Stimulated activated CD4-positive, alpha-beta T cell treated with anti-CD3 and anti-CD28 coated beads, Interleukin-2, amount 100 ng/mL, for 48 hours (primary cell): ENCODE results near the gene CFAP77.

Experiments used
- DNase-seq, 2 donors: peaks; one replicate each; pipeline ENCODE4 v3.0.0-alpha.2; 2020

Gene CFAP77

DNA sequence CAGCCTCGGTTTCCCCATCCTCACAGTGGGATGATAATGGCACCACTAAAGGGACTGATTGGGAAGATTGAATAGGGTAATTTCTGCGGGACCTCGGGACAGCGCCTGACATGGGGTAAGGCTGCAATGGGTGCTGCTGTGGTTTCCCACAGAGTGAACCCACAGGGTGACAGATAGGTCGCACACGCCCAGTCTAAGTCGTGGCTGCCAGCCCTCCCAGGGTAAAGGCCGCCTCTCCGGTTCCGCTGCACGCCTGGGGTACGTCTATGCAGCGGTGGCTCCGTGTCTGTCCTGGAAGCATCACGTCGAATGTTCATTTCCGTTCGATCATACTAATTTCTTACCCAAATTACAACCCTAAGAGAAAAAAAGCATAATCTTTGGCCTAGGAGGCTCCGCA, 631 bp downstream of the CFAP77 start:
- no peak for DNase-seq

DNA sequence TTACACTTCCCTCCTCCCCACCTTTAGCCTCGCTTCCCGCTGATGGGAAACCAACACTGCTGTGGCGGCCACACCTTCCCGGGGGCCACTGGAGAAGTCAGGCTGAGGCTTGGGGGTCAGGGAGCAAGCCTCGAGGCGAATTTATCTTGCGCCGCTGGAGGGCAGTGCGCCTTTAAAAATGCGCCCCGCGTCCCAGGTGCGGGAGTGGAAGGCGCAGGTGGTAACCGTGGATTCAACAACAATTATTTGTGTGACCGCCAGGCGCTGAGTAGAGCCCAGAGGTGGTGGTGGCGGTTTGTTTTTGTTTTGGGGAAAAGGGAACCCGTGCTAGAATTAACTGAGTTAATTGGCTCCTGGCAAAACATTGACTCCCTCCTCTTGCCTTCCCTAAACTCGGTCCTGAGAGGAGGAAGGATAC, 1.1 kb downstream of the CFAP77 start:
- DNase-seq = peak; percentile 54 to 63

DNA sequence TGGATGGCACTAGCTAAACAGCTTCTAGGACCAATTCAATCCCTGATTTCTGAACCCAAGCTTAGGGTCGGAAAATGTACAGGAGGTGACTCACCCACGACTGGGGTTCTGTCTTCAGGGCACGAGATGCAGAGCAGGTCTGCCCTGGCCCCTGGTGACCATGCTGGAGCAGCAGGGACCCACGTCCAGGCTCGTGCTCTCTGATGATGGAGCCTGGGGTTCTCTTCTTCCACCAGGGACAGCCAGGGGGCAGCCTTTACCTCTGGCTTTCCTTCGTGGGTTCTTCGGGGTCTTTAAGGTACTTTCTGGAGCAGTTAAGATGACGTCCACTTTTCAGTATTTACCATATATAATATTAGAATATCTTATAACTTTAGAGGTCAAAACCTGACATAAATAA, 2.1 kb downstream of the CFAP77 start:
- peak in 1 of 2 donors; percentile 10 for DNase-seq

DNA sequence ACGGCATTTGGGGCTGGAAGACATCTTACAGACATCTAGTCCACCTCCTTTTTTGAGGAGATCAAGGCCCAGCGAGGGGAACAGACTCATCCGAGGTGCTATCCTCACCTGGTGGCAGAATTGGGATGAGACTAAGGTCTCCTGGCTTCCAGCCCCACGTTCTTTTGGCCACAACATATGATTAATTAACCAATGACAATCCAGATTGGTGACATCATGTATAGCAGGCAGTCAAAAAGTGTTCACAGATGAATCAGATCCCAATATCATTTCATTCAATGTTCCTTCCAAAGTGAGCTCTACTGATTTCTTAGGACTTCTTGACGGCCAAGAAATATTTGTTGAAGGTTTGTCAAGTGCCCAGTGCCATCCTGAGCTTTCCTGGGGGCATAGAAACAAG, 3.9 kb downstream of the CFAP77 start:
- DNase-seq = no peak

DNA sequence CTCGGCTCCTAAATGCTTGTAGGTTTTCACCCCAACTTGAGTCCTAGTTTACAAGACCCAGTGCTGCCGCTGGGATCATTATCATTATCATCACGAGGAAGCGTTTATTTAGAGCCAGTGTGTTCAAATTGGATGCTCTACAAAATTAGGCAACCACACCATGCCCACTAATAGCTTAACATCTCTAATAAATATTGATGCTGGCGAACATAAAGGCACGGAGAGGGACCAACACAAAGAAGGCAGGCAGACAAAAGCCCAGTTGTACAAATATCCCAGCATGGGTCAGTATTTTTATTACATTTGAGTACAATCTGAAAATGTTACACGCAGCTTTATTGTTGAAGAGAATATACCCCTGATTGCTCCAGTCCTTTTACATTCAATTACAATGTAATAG, 4.7 kb downstream of the CFAP77 start:
- no peak for DNase-seq

DNA sequence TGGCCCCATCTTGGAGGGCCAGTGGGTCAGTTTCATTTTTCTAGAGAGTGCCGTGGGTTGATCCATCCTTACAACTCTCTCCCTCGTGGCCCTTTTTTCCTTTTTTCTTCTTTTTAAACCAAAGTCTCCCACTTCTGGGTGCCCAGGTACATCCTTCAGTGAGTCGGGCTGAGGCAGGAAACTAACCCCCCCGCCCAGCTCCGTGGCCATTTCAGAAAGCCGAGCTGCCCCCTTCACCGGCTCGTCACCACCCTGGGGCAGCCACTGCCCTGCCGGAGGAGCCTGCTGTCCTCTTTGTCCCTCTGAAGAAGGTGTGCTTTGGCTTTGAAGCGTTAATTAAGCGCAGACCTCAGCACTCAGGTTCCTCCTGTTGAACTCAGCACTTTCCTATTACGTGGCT, 5.2 kb downstream of the CFAP77 start:
- DNase-seq = no peak

DNA sequence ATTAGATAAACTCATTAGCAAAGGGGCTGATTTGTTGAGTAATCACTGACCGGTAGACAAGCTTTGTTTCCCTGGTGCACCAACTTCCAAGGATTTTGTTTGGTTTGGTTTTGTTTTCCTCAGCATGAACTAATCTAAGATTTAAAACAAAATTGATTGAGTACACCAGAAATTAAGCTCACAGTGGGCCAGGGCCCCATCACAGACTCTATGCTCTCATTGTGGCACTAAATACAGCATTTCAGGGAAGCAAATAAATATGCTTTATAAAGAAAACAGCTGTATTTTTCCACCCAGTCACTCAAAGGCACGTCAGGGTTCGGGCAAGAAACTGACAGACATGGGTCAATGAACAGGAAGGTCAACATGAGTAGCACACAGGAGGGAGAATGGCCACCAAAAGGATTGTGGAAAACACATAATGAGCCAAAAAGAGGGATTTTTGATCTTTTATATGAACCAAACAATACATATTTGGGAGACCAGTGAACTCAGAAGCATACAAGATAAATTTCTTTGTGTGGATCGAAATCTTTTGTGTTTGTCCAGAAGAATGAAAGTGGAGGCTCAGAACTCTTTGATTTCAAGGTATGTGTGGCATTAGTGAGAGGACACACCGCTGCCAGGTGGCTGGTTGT, 8.8 kb downstream of the CFAP77 start:
- no peak for DNase-seq

DNA sequence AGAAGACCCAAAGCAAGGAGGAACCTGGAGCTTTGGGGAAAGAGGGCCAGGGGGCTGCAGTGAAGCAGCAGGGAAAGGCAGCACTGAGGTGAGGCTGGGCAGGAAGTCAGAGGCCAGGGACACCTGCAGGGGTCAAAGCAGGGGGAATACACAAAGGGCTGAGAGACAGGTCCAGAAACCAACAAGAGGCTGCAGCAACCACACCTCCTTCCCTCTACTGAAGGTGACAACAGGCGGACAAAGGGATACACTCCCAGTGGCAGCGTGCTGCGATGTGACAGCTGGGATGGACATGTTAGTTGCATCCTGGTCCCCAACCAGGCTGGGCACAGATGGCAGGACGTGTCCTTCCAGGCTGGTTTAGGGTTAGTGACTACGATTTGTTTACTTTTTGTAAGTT, 12.6 kb downstream of the CFAP77 start:
- DNase-seq = no peak

DNA sequence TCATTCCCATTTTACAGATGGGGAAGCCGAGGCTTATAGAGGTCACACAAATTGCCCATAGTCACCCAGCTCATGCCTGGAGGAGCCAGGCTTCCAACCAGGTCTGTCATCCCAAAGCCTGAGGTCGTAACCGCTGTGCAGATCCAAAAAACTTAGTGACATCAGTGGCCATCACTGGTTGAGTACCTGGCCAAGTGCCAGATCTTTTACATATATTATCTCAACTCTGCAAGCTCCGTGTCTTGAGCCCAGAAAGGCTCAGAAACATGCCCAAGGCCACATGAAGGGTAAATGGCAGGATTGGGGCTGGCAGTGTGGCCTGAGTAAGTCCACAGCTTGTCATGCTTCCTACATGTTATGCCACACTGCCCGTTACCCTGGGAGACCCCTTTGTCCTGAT, 13.5 kb downstream of the CFAP77 start:
- no peak for DNase-seq

DNA sequence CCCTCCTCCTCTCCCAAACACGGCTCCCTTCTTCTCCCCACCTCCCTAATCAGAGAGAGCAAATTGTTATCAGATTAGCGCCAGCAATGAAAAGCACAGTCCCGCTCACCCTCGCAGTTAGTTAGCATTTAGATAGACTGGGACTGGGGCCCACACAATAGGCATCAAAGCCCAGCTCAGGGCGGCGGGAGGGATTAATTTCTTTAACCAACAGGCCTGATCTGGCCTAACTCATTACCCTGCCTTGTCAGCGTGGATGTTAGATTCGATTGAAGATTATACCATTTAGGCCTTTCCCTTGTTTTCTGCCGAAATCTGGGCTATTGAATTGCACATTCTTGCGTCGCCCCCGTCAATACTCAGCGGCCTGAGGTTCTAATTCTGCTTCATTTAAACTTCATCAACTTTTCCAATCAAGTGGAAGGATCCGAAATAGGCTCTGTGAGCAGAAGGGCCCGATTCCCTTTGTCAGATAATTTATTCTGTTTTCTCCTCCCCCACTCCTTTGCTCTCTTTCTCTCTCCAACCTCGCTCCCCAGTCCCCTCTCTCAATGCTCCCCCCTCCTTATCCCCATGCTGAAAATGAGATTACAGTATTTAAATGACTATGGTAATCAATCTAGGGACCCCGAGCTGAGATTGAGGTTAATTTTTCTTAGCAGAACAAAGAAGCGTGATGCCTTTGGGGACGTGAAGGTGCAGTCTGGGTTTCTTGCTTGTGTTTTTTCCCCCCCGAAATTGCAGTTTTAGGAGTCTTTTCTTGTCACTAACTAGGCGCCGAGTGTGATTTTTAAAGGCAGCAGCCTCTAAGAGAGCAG, 15.1 kb downstream of the CFAP77 start:
- DNase-seq = no peak

DNA sequence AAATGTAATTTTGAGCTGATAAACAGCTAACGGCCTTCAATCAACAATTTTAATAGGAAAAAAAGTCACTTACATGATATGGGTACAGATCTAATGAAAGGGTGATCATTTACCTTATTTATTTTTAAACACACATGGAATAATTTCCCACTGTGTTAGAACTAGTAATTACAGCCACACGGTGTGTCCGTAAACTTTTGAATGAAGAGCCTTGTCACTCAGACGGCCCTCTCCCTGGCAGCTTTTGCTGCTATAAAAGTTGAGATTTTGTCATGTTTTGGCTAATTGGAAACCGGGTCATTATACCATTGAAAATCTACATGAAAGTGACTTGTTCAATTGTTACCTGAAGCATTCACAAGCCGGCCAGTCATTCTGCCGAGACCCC, 15.7 kb downstream of the CFAP77 start:
- DNase-seq = no peak

DNA sequence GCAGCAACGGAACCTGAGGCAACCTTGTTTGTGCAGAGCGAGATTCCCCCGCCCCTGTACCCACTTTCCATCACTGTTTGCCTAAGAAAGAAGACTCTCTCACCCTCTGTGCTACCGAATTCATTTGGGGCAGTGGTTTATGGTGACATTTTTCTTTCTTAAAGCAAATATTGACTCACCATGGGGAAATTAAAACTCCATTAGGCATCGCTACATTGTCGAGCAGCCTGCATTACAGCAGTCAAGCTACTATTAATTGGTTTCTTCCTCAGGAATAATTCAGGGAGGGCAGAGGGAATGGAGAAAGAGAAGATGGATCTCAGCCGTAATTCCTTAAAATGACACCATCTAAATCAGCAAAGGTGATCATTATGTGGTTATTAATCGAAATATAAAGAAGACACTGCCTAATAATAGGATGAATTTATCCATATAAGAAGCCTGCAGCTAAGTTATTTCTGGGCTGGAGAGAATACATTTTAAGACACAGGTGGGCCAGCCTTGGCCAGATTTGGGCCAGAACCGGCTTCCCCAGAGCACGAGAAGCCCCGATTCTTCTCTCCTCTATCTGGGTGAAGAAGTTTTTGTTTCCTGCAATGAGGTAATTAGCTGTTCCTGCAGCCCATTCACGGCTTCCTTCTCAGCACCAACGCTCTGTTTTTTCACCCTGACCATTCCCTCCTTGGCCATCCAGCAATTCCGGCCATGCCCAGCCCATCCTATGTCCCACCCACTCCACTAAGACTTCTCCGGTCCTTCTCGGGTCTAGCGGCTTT, 16.8 kb downstream of the CFAP77 start:
- no peak for DNase-seq

DNA sequence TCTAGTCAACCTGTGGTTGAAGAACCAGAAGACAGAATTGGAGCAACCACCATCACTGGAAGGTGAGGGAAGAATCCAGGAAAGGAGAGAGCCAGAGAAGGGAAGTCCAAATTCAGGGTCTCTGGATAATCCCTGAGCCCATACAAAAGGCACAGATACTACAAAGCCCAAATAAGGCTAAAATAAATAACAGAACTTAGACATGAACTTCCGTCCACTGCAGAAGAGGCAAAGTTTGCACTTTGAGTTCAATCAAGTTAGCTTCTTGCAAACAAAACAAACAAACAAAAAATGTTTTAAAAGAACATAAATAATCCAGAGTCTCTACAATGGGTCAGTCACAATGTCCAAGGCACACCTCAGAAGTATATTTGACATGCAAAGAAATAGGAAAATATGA, 21.0 kb downstream of the CFAP77 start:
- no peak for DNase-seq

DNA sequence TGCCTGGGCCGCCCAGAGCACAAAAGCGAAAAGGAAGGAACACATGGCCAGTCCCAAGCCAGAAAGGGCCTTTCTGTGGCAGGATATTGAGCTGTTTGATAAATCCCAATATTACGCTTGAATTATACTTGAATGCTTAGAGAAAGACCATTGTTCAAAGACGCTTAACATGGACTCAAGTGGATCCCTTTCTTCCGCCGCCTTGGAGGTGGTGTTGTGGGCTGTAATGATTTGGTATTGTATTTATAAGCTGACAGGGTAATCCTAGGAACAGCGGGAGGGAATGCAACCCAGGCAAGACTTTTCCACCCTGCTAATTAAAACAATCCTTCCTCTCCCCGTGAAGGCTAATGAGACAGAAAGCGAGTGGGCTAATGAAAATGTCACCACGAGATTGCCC, 24.9 kb downstream of the CFAP77 start:
- no peak for DNase-seq

DNA sequence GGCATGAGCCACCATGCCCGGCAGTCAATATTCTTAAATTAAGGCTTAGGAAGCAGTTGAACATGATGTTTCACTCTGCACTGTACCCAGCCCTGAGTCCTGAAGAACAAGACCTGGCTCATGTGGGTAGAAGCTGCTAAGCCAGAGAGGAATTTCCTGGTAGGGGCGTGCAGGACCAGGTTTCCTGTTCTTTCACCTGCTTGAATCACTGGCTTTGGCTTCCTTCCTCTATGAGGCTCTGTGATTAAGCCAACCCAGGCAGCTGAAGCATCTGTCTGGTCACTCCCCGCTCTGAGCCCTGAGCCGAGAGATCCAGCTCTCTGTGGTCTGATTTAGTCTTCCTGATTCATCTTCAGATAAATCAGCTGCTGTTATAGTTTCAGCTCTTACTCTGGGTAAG, 29.1 kb downstream of the CFAP77 start:
- DNase-seq = no peak

DNA sequence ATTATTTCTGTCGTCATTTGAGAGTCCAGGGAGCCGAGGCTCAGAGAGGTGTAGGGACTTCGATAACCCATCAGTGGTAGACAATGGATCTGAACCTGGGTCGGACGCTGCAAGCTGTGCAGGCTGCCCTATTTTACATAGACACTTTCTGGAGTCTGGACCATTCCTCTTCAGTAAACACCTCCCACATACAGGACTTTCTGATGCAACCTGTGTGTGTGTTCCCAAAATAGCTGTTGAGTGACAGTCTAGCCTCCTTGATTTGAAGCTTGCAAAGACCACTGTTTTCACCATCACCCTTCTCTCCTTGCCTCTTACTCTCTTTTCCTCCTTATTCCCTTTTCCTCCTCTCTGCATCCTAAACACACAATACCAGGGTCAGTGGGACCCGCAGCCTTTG, 30.7 kb downstream of the CFAP77 start:
- no peak for DNase-seq

DNA sequence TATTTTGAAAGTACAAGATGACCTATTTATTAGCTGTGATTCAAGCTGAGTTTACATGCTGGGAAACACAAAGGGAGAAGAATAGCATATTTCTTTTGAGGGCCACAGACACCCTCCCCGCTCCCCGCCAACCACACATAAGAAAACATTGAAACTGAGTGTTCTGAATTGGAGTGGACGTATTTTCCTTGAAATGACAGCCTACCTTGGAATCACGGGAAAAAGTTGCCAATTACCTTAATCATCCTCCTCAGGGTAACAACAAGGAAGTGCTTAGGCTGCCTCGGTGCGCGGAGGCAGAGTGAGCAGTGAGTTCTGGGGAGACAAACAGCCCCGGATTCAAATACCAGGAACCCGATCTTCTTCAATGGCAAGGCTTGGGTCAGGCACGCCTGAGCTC, 31.4 kb downstream of the CFAP77 start:
- DNase-seq = no peak

DNA sequence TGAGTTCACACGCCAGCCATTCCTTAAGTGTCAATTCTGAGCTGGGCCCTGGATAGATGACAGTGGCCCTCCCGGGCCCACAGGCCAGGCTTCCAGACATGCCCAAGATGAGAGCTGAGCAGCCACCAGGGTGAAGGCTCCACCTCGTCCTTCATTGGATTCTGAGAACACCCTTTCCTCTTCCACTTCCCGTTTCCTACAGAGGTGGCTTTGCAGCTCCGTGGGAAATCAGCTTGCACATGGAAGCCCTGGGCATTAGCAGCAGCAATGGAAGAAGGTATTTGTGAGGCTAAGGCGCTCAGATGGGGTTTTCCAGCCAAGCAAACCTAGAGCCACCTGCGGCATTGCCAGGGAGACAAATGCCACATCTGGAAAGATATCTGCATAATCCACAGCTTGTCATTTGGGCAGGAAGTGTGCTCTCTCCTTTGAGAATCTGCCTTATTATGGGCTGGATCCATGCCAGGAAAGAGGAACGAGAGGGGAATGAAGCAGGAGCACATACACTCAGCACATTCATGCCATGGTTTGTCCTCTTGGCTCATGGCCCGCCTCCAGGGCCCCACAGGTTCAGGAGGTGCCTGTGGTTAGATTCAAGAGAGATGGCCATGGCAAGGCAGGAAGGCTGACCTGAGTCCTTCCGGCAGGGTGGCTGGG, 34.1 kb downstream of the CFAP77 start:
- no peak for DNase-seq

DNA sequence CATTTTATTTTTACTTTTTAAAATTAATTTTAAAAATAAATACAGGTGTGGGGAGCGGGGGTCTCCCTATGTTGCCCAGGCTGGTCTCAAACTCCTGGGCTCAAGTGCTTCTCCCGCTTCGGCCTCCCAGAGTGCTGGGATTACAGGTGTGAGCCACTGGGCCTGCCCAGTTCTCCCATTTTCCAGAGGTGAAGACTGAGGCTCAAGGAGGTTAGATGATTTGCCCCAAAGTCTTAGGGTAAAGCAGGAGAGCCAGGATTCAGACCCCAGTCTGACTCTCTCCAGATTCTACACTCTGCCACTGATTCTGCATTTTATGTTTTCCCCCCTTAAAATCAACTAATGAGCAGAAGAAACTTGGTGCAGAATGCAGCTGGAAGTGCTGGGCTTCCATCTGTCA, 36.9 kb downstream of the CFAP77 start:
- DNase-seq = no peak

DNA sequence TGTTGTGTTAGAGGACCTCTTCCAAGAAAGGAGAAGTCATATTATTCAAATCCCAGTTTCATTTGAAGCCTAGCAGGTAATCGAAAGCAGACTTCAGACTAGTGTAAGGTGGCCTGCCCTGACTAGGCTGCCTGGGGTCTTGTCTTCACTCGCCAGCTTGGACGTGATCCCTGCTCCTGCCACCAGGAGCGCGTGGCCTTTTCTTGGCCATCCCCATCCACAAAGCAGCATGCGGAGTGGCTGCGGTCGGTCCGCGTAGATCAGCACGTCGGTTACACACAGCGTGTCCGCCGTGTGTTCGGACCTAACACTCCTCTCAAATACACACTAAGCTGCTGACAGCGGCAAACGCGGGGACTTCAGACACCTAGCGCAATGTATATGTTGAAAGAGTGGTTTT, 37.3 kb downstream of the CFAP77 start:
- no peak for DNase-seq

DNA sequence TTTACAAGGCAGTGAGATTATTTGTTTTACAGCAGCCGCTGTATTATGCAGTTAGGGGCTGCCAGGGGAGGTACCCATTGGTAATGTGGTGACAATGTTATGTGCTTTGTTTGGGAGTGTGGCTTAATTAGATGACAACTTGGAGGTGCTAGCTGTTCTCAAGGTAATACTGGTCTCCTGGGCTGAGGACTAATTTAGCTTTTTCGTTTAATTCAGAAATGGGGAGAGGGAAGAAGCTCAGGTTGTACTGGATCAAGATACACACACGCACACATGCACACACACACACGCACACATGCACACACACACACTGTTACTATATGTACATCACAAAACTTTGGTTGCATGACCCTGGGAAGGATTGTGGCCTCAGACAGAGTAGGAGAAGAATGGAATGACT, 37.9 kb downstream of the CFAP77 start:
- DNase-seq = no peak

DNA sequence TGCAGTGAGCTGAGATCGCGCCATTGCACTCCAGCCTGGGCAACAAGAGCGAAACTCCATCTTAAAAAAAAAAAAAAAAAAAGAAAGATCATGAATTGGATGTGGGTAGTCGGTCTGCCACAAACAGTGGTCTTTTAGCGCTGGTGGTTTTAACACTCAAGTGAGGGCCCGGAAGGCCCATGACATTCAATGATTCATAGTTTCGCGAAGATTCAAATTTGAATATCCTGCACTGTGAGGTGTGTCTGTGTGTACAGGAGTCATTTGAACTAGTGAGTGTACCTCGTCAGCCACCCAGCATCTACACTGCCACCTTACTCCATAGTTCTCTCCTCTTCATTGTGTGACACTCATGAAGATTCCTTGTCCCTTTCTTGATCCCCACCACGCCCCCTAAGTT, 41.3 kb downstream of the CFAP77 start:
- no peak for DNase-seq

DNA sequence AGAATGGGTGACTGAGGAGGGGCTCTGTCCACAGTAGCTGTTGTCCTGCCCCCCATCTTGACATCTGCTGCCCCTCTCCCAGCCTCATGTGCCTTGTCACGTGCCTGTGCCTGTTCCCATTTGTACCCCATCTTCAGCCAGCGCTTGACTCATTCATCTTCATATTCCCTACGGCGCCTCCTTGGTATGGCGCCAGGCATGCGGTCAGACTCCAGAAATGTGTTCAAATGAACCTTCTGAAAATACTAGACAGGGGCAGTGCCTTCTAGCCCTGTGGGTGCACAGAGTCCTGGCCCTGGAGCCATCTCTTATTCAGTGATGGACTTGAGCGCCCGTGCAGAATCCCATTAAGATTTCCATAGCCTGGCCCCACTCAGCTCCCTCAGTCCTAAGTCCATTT, 46.2 kb downstream of the CFAP77 start:
- no peak for DNase-seq
